Activated CD4-positive, alpha-beta memory T cell treated with anti-CD3 and anti-CD28 coated beads, Interleukin-2, amount 10 ng/mL, durations not matched to agents 7 days and 5 days (primary cell): ENCODE data around the gene FTO. TPM values are rescaled to one million over a fixed set of nuclear protein-coding genes. Genes with fewer than 3 reads are reported as not detected.

Experiments
- CTCF ChIA-PET: fragments of 350-600 bp; sonication (Branson Sonifier 250); formaldehyde crosslinking; loops from one replicate; lab custom pipeline; 2021; ENCODE audit warnings: antibody characterized with exemption, inconsistent platforms; lab: Charles Lee
- POLR2A ChIA-PET: fragments of 350-600 bp; sonication (Branson Sonifier 250); formaldehyde crosslinking; loops from one replicate; lab custom pipeline; 2021; ENCODE audit warnings: antibody characterized with exemption; lab: Charles Lee
- DNase-seq: peaks from one replicate; pipeline ENCODE4 v3.0.0-alpha.2; 2020
- H3K27ac Mint-ChIP-seq: one replicate; pipeline ENCODE4 v1.8.0; 2021; ENCODE audit warnings: mild to moderate bottlenecking, mixed read lengths
- H3K27me3 Mint-ChIP-seq: one replicate; pipeline ENCODE4 v1.8.0; 2021; ENCODE audit warnings: mixed read lengths
- H3K36me3 Mint-ChIP-seq: one replicate; pipeline ENCODE4 v1.8.0; 2021; ENCODE audit warnings: low read depth, mixed read lengths
- H3K4me1 Mint-ChIP-seq: one replicate; pipeline ENCODE4 v1.8.0; 2021; ENCODE audit warnings: mixed read lengths
- H3K4me3 Mint-ChIP-seq: one replicate; pipeline ENCODE4 v1.8.0; 2021; ENCODE audit warnings: mild to moderate bottlenecking, mixed read lengths
- H3K9me3 Mint-ChIP-seq: one replicate; pipeline ENCODE4 v1.8.0; 2021; ENCODE audit warnings: mixed read lengths
- total RNA-seq, 2 experiments: library from RNA; stranded (reverse); gene quantifications; one replicate each; pipeline ENCODE4 v1.2.3, GENCODE V29; 2021

Gene FTO
- total RNA-seq, 2 experiments from 2014 or later, result 48.1 to 48.5 TPM

DNA sequence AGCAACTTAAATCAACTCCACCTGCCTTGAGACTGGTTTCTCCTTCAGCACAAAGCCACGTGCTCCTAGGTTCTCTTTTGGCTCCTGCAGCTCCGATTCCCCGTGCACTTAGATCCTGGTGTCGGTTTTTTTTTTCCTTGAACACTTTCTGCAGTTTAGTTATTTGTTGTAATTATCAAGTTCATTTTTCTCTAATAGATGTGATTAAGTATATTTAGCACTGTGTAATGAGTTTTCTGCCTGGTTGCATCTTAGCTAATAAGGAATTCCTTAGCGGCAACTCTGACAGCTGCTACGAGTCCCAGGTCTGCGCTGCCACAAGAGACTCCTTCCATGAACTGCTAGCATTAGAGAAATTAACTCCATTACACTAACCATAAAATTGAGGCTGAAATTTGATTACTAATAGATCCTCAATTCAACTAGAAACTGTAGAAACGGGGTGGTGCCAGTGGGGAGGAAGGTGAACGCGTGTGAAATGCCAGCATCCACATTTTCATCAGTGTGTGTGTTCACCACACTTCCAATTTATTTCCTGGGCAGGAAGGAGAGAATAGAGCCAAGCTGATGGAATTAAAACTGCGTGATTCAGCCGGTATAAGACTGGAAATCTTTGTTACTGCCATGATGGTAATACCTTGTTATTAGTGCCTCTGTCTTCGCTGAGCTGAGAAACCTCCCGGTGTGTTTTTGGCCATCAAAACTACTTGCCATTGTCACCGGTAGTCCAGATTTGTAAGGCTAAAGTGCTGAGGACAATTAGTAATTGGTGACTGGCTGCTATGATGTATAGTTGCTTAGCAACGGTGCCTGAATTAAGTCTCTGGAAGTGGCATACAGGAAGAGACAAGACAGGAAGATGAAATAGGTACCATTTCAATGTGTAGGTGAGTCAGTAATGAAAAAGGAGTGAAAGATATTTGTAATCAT lies 350.2 kb downstream of the FTO start:
- Mint-ChIP-seq H3K36me3 (peaks cover 2% of the 10 kb centered on the region), H3K4me1 (no peaks in the 10 kb centered on the region), H3K27me3 (no peaks in the 10 kb centered on the region), H3K4me3 (no peak overlapping the region), H3K27ac (no peak overlapping the region), H3K9me3 (no peaks in the 10 kb centered on the region)
- ChIA-PET POLR2A (no interaction called here), CTCF (no interaction called here)
- DNase-seq, result no peak

- H3K27me3 Mint-ChIP-seq, result no peaks in the 10 kb centered on the region
- CTCF ChIA-PET, result no interaction called here
- no peaks in the 10 kb centered on the region for H3K9me3 Mint-ChIP-seq
- no peak overlapping the region for H3K27ac Mint-ChIP-seq
- POLR2A ChIA-PET, result no interaction called here
- H3K36me3 Mint-ChIP-seq, result peaks cover 2% of the 10 kb centered on the region
- DNase-seq, result no peak
- H3K4me1 Mint-ChIP-seq, result no peaks in the 10 kb centered on the region
- no peak overlapping the region for H3K4me3 Mint-ChIP-seq
These were observed 351.2 kb downstream of the FTO start for GRCh38 chr16:54055191-54055590.

DNA sequence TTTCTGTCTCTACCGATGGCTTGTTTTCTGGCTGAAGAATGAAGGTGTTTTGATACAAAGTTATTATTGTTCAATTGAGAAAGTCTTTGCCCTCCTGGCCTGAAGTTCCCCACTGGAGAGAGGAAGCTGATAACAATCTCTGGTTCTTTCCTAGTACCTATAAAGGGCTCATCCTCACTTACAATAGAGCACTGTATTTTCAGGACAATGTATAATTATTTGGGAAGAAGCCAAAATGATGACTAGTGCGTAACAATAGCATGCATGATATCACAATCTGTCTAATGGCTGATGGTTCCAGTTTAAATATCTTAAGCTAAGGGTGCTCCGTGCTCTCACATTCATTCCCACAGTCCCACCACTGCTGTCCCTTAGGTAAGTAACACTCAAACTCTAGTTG lies 351.9 kb downstream of the FTO start:
- no peak overlapping the region for H3K4me3 Mint-ChIP-seq
- H3K27ac Mint-ChIP-seq, result no peak overlapping the region
- H3K27me3 Mint-ChIP-seq, result no peaks in the 10 kb centered on the region
- POLR2A ChIA-PET, result no interaction called here
- H3K9me3 Mint-ChIP-seq, result no peaks in the 10 kb centered on the region
- no peaks in the 10 kb centered on the region for H3K4me1 Mint-ChIP-seq
- CTCF ChIA-PET, result no interaction called here
- no peak for DNase-seq
- peaks cover 2% of the 10 kb centered on the region for H3K36me3 Mint-ChIP-seq

GRCh38 chr16:54056921-54057320 lies 353.0 kb downstream of the FTO start:
- Mint-ChIP-seq H3K4me1 (no peaks in the 10 kb centered on the region), H3K36me3 (peaks cover 2% of the 10 kb centered on the region), H3K27ac (no peak overlapping the region), H3K4me3 (no peak overlapping the region), H3K9me3 (no peaks in the 10 kb centered on the region), H3K27me3 (no peaks in the 10 kb centered on the region)
- DNase-seq, result no peak
- ChIA-PET POLR2A (no interaction called here), CTCF (no interaction called here)

- CTCF ChIA-PET, result no interaction called here
- Mint-ChIP-seq H3K36me3 (no peaks in the 10 kb centered on the region), H3K27me3 (no peaks in the 10 kb centered on the region), H3K27ac (no peak overlapping the region), H3K4me1 (no peaks in the 10 kb centered on the region), H3K4me3 (no peak overlapping the region), H3K9me3 (no peaks in the 10 kb centered on the region)
- POLR2A ChIA-PET, result no interaction called here
- no peak for DNase-seq
These were observed 355.4 kb downstream of the FTO start for GRCh38 chr16:54059319-54059718.

- H3K36me3 Mint-ChIP-seq, result no peaks in the 10 kb centered on the region
- no peaks in the 10 kb centered on the region for H3K4me1 Mint-ChIP-seq
- no peak overlapping the region for H3K27ac Mint-ChIP-seq
- no peaks in the 10 kb centered on the region for H3K9me3 Mint-ChIP-seq
- DNase-seq, result no peak
- no peaks in the 10 kb centered on the region for H3K27me3 Mint-ChIP-seq
- CTCF ChIA-PET, result no interaction called here
- H3K4me3 Mint-ChIP-seq, result no peak overlapping the region
- POLR2A ChIA-PET, result no interaction called here
These were observed 356.9 kb downstream of the FTO start for GRCh38 chr16:54060599-54061421.

DNA sequence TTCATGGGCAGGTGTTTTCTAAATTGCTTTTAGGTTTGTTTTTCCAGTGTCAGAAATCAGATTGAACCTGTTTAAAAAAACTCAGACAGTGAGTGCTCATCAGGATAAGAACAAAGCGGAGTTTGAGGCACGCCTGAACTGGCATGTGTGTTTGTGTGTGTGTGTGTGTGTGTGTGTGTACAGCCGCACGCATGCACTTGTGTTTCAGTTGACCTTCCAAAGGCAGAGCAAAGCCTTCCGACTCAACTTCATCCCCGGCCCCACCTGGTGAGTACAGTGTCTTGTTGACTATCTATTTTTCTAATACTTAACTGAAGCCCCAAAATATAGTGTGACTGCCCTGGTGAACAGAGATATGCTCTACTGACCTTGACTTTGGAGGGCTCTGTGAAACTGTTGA lies 357.5 kb downstream of the FTO start:
- H3K36me3 Mint-ChIP-seq, result no peaks in the 10 kb centered on the region
- ChIA-PET POLR2A (no interaction called here), CTCF (no interaction called here)
- H3K27me3 Mint-ChIP-seq, result no peaks in the 10 kb centered on the region
- no peaks in the 10 kb centered on the region for H3K4me1 Mint-ChIP-seq
- no peak for DNase-seq
- no peak overlapping the region for H3K27ac Mint-ChIP-seq
- H3K4me3 Mint-ChIP-seq, result no peak overlapping the region
- H3K9me3 Mint-ChIP-seq, result no peaks in the 10 kb centered on the region

GRCh38 chr16:54062361-54063278 lies 358.7 kb downstream of the FTO start:
- POLR2A ChIA-PET, result no interaction called here
- no peak for DNase-seq
- Mint-ChIP-seq H3K9me3 (no peaks in the 10 kb centered on the region), H3K4me1 (no peaks in the 10 kb centered on the region), H3K4me3 (no peak overlapping the region), H3K27ac (no peak overlapping the region), H3K27me3 (no peaks in the 10 kb centered on the region), H3K36me3 (no peaks in the 10 kb centered on the region)
- CTCF ChIA-PET, result no interaction called here

- no peaks in the 10 kb centered on the region for H3K27me3 Mint-ChIP-seq
- no peak overlapping the region for H3K27ac Mint-ChIP-seq
- ChIA-PET CTCF (no interaction called here), POLR2A (no interaction called here)
- H3K4me1 Mint-ChIP-seq, result no peaks in the 10 kb centered on the region
- H3K9me3 Mint-ChIP-seq, result no peaks in the 10 kb centered on the region
- H3K36me3 Mint-ChIP-seq, result no peaks in the 10 kb centered on the region
- DNase-seq, result no peak
- H3K4me3 Mint-ChIP-seq, result no peak overlapping the region
These were observed 359.4 kb downstream of the FTO start for GRCh38 chr16:54063279-54063773.

- CTCF ChIA-PET, result no interaction called here
- Mint-ChIP-seq H3K36me3 (no peaks in the 10 kb centered on the region), H3K27me3 (no peaks in the 10 kb centered on the region), H3K4me1 (no peaks in the 10 kb centered on the region), H3K4me3 (no peak overlapping the region), H3K27ac (no peak overlapping the region), H3K9me3 (no peaks in the 10 kb centered on the region)
- DNase-seq, result no peak
- POLR2A ChIA-PET, result no interaction called here
These were observed 362.6 kb downstream of the FTO start for GRCh38 chr16:54066451-54067105.

DNA sequence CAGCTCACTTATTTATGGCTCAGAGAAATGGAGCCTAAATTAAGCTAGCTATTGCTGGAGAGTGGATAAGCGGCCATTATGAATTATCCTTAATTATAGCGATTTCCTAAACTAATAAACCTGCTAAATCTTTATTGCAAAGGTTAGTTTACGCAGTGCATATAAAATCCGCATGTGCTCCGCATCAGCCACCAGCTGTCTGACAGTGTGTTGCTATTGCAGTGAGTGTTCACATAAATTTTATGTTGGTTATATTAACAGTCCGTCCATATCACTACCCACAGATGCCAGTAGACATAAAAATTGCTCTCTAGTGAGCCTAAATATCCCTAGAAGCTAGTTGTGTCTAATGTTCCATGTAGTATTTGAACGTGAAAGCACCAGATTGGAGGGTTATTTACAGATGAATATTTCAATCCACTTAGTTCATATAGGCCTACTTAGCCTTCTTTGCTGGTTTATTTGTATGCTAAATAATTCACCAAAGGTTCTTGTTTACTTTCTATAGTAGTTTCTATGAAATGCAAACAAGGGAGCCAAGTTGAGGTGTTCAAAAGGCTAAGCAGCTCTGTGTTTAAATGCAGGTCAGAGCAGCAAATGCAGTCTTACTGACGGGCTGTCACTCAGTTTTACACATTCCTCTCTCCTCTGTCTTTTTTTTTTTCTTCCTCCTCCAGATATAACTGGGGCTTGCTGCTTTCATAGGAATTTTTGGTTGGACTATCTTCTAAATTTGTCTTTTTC lies 363.5 kb downstream of the FTO start:
- no peak for DNase-seq
- Mint-ChIP-seq H3K36me3 (no peaks in the 10 kb centered on the region), H3K27ac (no peak overlapping the region), H3K27me3 (no peaks in the 10 kb centered on the region), H3K4me1 (no peaks in the 10 kb centered on the region), H3K4me3 (no peak overlapping the region), H3K9me3 (no peaks in the 10 kb centered on the region)
- ChIA-PET CTCF (interaction anchor here (0.7 kb wide), 1 partner anchor 16 kb away, joined by 3 read pairs; no protein-coding TSS in a partner anchor), POLR2A (interaction anchor here (1.1 kb wide), 1 partner anchor 10 kb away, joined by 3 read pairs; no protein-coding TSS in a partner anchor)

GRCh38 chr16:54068212-54068611 lies 364.3 kb downstream of the FTO start:
- DNase-seq, result no peak
- ChIA-PET POLR2A (interaction anchor here (1.1 kb wide), 1 partner anchor 9 kb away, joined by 3 read pairs; no protein-coding TSS in a partner anchor), CTCF (no interaction called here)
- Mint-ChIP-seq H3K9me3 (no peaks in the 10 kb centered on the region), H3K4me1 (no peaks in the 10 kb centered on the region), H3K36me3 (no peaks in the 10 kb centered on the region), H3K27me3 (no peaks in the 10 kb centered on the region), H3K4me3 (no peak overlapping the region), H3K27ac (no peak overlapping the region)
